ENCODE results near the gene HES7. TPM values are rescaled to one million over a fixed set of nuclear protein-coding genes. Genes with fewer than 3 reads are reported as not detected.
"Not testable (repeated sequence)": the region's sequence is repeated elsewhere in the genome, so short reads cannot be mapped to it uniquely, and the experiment has no call there.

The HES7 gene
- total RNA-seq, 1 experiment from 2014 or later = 3.1 TPM

GRCh38 chr17:8077939-8078338 lies 46.0 kb downstream of the HES7 start:
- H3K4me3 Mint-ChIP-seq; DNase-seq (ENCODE audit: low spot score); H3K27ac Mint-ChIP-seq; H3K36me3 Mint-ChIP-seq; POLR2A ChIA-PET; ATAC-seq; H3K9me3 Mint-ChIP-seq: not testable (repeated sequence)
- Mint-ChIP-seq H3K4me1 (peaks cover 25% of the 10 kb centered on the region), H3K27me3 (ENCODE audit: low read depth) (peaks cover 86% of the 10 kb centered on the region)
- peak; percentile 51; the same call in 1 of the 2 replicates for TF ChIP-seq HMGA2 (CRISPR knock-in tag; IDR thresholded peaks at IDR 0.05)
- CTCF ChIA-PET = interaction anchor here (3.3 to 13.0 kb wide), 3 partner anchors 14 to 32 kb away, joined by 62 to 380 read pairs (median 134); no protein-coding TSS in a partner anchor

GRCh38 chr17:8076502-8077266 lies 47.2 kb downstream of the HES7 start:
- no peak for ATAC-seq
- H3K4me3 Mint-ChIP-seq = no peak overlapping the region
- H3K36me3 Mint-ChIP-seq = no peaks in the 10 kb centered on the region
- ChIA-PET POLR2A (no interaction called here), CTCF (interaction anchor here (0.6 to 13.0 kb wide), 6 partner anchors 16 to 87 kb away, joined by 3 to 380 read pairs (median 48); partner anchors contain the start of gene ALOXE3)
- DNase-seq (ENCODE audit: low spot score) = no peak
- peaks cover 88% of the 10 kb centered on the region for H3K27me3 Mint-ChIP-seq (ENCODE audit: low read depth)
- no peaks in the 10 kb centered on the region for H3K9me3 Mint-ChIP-seq
- TF ChIP-seq EMX1 (CRISPR knock-in tag; IDR thresholded peaks at IDR 0.05) = no peak
- TF ChIP-seq PRDM15 (CRISPR knock-in tag; IDR thresholded peaks at IDR 0.05) = no peak
- no peak for TF ChIP-seq KAT7 (CRISPR knock-in tag; IDR thresholded peaks at IDR 0.05; ENCODE audit: borderline replicate concordance)
- no peak for TF ChIP-seq E2F5 (CRISPR knock-in tag; IDR thresholded peaks at IDR 0.05)
- TF ChIP-seq, protein P1, sequence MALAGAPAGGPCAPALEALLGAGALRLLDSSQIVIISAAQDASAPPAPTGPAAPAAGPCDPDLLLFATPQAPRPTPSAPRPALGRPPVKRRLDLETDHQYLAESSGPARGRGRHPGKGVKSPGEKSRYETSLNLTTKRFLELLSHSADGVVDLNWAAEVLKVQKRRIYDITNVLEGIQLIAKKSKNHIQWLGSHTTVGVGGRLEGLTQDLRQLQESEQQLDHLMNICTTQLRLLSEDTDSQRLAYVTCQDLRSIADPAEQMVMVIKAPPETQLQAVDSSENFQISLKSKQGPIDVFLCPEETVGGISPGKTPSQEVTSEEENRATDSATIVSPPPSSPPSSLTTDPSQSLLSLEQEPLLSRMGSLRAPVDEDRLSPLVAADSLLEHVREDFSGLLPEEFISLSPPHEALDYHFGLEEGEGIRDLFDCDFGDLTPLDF (CRISPR knock-in tag; IDR thresholded peaks at IDR 0.05) = no peak
- no peak for TF ChIP-seq CBFB (CRISPR knock-in tag; IDR thresholded peaks at IDR 0.05; ENCODE audit: low read depth)
- TF ChIP-seq GRHL2 (CRISPR knock-in tag; IDR thresholded peaks at IDR 0.05; ENCODE audit: insufficient replicate concordance, severe bottlenecking) = no peak
- TF ChIP-seq CREB1 (CRISPR knock-in tag; IDR thresholded peaks at IDR 0.05) = no peak
- TF ChIP-seq NFATC4 (CRISPR knock-in tag; IDR thresholded peaks at IDR 0.05) = no peak
- TF ChIP-seq USF1 (CRISPR knock-in tag; IDR thresholded peaks at IDR 0.05) = no peak
- no peak for TF ChIP-seq FOXJ3 (CRISPR knock-in tag; IDR thresholded peaks at IDR 0.05; ENCODE audit: borderline replicate concordance)
- TF ChIP-seq, protein P2, sequence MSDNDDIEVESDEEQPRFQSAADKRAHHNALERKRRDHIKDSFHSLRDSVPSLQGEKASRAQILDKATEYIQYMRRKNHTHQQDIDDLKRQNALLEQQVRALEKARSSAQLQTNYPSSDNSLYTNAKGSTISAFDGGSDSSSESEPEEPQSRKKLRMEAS (CRISPR knock-in tag; IDR thresholded peaks at IDR 0.05) = no peak
- TF ChIP-seq SMAD4 (CRISPR knock-in tag; IDR thresholded peaks at IDR 0.05) = no peak
- no peak for TF ChIP-seq TCF7 (CRISPR knock-in tag; IDR thresholded peaks at IDR 0.05; ENCODE audit: low read depth)
- TF ChIP-seq RORB (CRISPR knock-in tag; IDR thresholded peaks at IDR 0.05) = no peak
- TF ChIP-seq OVOL2 (CRISPR knock-in tag; IDR thresholded peaks at IDR 0.05; ENCODE audit: borderline replicate concordance) = no peak
- TF ChIP-seq NR1H2 (CRISPR knock-in tag; IDR thresholded peaks at IDR 0.05) = no peak
- TF ChIP-seq SP1 (CRISPR knock-in tag; conservative IDR thresholded peaks at IDR 0.05) = no peak
- no peak for TF ChIP-seq ZNF423 (CRISPR knock-in tag; IDR thresholded peaks at IDR 0.05)
- no peak overlapping the region for H3K27ac Mint-ChIP-seq
- H3K4me1 Mint-ChIP-seq = peaks cover 33% of the 10 kb centered on the region
